Caki2 (cell line): Measurements from ENCODE around the gene PRODH. TPM values are rescaled to one million over a fixed set of nuclear protein-coding genes. Genes with fewer than 3 reads are reported as not detected.

ENCODE experiments used
- total RNA-seq: library from RNA; depleted of rRNA; stranded (reverse); fragments of >200 nt; shearing (Covaris generic); gene quantifications from 2 replicates; pipeline ENCODE4 v1.2.3, GENCODE V29; 2014; ENCODE audit warnings: low replicate concordance; rRNA removed

The PRODH gene
- total RNA-seq, 1 experiment from 2014 or later = 7.0 TPM

Other genes with a start within 250 kb of the PRODH start
- 8.2 TPM in 1 of 2 replicates, not detected in the other for gene DGCR6, start 30.0 kb downstream of the PRODH start, total RNA-seq
- gene DGCR2, start 186.1 kb upstream of the PRODH start, total RNA-seq = 72.3 and 72.7 TPM in 2 replicates
- not detected in 2 replicates for gene TSSK2, start 195.0 kb upstream of the PRODH start, total RNA-seq
- gene ESS2, start 208.4 kb upstream of the PRODH start, total RNA-seq = 41.6 and 52.1 TPM in 2 replicates
- not detected in 2 replicates for gene GSC2, start 214.0 kb upstream of the PRODH start, total RNA-seq
- gene SLC25A1, start 242.4 kb upstream of the PRODH start, total RNA-seq = 67.9 and 123 TPM in 2 replicates